SK-N-SH treated with all-trans-retinoic acid at 6 μM for 48 hours (cell line): ENCODE results near the gene CLINT1.
A peak's percentile ranks its signal among the peaks of the same experiment; 100 is the strongest.

Source experiments
- ATAC-seq: fragments of 200-7000 bp; cut with Tn5 transposase; 3 replicates; pipeline ENCODE4 v1.9.1; 2020; ENCODE audit warnings: mild to moderate bottlenecking, moderate library complexity
- ARNTL ChIP-seq: fragments of 450-650 bp; formaldehyde crosslinking; IDR thresholded peaks from 2 replicates; pipeline ENCODE4 v1.5.0; 2020; ENCODE audit warnings: low read depth, mild to moderate bottlenecking, moderate library complexity, borderline replicate concordance
- CSDC2 ChIP-seq: fragments of 250-450 bp; sonication (Bioruptor Pico); IDR thresholded peaks from 2 replicates; pipeline ENCODE4 v1.5.0; 2020; ENCODE audit warnings: mild to moderate bottlenecking, moderate library complexity
- ESRRG ChIP-seq: fragments of 250-450 bp; sonication (Bioruptor Pico); IDR thresholded peaks from 2 replicates; pipeline ENCODE4 v1.6.1; 2021; ENCODE audit warnings: mild to moderate bottlenecking
- GLIS3 ChIP-seq: fragments of 250-450 bp; sonication (Bioruptor Pico); IDR thresholded peaks from 2 replicates; pipeline ENCODE4 v1.5.0; 2020; ENCODE audit warnings: mild to moderate bottlenecking, moderate library complexity
- ISL1 ChIP-seq: fragments of 250-450 bp; sonication (Bioruptor Pico); IDR thresholded peaks from 2 replicates; pipeline ENCODE4 v2.1.2; 2022; ENCODE audit warnings: mild to moderate bottlenecking, moderate library complexity
- OSR1 ChIP-seq: fragments of 250-450 bp; sonication (Bioruptor Pico); IDR thresholded peaks from 2 replicates; pipeline ENCODE4 v1.8.0; 2022; ENCODE audit warnings: moderate library complexity, mild to moderate bottlenecking, inconsistent platforms
- PATZ1 ChIP-seq: fragments of 250-450 bp; sonication (Bioruptor Pico); IDR thresholded peaks from 2 replicates; pipeline ENCODE4 v1.8.0; 2020; ENCODE audit warnings: mild to moderate bottlenecking, moderate library complexity, borderline replicate concordance
- PPARA ChIP-seq: fragments of 250-450 bp; sonication (Bioruptor Pico); IDR thresholded peaks from 2 replicates; pipeline ENCODE4 v1.5.0; 2020; ENCODE audit warnings: mild to moderate bottlenecking, borderline replicate concordance
- RARB ChIP-seq: fragments of 250-450 bp; sonication (Bioruptor Pico); IDR thresholded peaks from 2 replicates; pipeline ENCODE4 v1.8.0; 2021; ENCODE audit warnings: mild to moderate bottlenecking, moderate library complexity
- SNAI2 ChIP-seq: fragments of 250-450 bp; sonication (Bioruptor Pico); IDR thresholded peaks from 2 replicates; pipeline ENCODE4 v1.5.0; 2020; ENCODE audit warnings: mild to moderate bottlenecking, moderate library complexity
- TCF4 ChIP-seq: fragments of 250-450 bp; sonication (Bioruptor Pico); IDR thresholded peaks from 2 replicates; pipeline ENCODE4 v1.8.0; 2021; ENCODE audit warnings: mild to moderate bottlenecking, moderate library complexity, borderline replicate concordance
- TOX ChIP-seq: fragments of 250-450 bp; sonication (Bioruptor Pico); IDR thresholded peaks from 2 replicates; pipeline ENCODE4 v1.8.0; 2021; ENCODE audit warnings: mild to moderate bottlenecking, moderate library complexity, borderline replicate concordance
- TSHZ2 ChIP-seq: fragments of 250-450 bp; sonication (Bioruptor Pico); IDR thresholded peaks from 2 replicates; pipeline ENCODE4 v1.5.0; 2020; ENCODE audit warnings: mild to moderate bottlenecking, moderate library complexity
- ZFP3 ChIP-seq: fragments of 250-450 bp; sonication (Bioruptor Pico); IDR thresholded peaks from 2 replicates; pipeline ENCODE4 v1.5.0; 2020; ENCODE audit warnings: mild to moderate bottlenecking, moderate library complexity
- ZNF565 ChIP-seq: fragments of 450-650 bp; formaldehyde crosslinking; conservative IDR thresholded peaks from 2 replicates; pipeline ENCODE4 v1.5.0; 2020; ENCODE audit warnings: low read depth, mild to moderate bottlenecking, moderate library complexity
- ZNF70 ChIP-seq: fragments of 450-650 bp; formaldehyde crosslinking; IDR thresholded peaks from 2 replicates; pipeline ENCODE4 v1.5.0; 2020; ENCODE audit warnings: mild to moderate bottlenecking, moderate library complexity
- ZNF8 ChIP-seq: fragments of 450-650 bp; formaldehyde crosslinking; IDR thresholded peaks from 2 replicates; pipeline ENCODE4 v1.5.0; 2020; ENCODE audit warnings: mild to moderate bottlenecking, moderate library complexity
- TF ChIP-seq, protein P1 (sequence below): fragments of 250-450 bp; sonication (Bioruptor Pico); IDR thresholded peaks from 2 replicates; pipeline ENCODE4 v1.8.0; 2021; ENCODE audit warnings: low read depth, mild to moderate bottlenecking, moderate library complexity, borderline replicate concordance
- TF ChIP-seq, protein P2 (sequence below): fragments of 250-450 bp; sonication (Bioruptor Pico); IDR thresholded peaks from 2 replicates; pipeline ENCODE4 v1.5.1; 2021; ENCODE audit warnings: mild to moderate bottlenecking, moderate library complexity

Gene CLINT1

DNA sequence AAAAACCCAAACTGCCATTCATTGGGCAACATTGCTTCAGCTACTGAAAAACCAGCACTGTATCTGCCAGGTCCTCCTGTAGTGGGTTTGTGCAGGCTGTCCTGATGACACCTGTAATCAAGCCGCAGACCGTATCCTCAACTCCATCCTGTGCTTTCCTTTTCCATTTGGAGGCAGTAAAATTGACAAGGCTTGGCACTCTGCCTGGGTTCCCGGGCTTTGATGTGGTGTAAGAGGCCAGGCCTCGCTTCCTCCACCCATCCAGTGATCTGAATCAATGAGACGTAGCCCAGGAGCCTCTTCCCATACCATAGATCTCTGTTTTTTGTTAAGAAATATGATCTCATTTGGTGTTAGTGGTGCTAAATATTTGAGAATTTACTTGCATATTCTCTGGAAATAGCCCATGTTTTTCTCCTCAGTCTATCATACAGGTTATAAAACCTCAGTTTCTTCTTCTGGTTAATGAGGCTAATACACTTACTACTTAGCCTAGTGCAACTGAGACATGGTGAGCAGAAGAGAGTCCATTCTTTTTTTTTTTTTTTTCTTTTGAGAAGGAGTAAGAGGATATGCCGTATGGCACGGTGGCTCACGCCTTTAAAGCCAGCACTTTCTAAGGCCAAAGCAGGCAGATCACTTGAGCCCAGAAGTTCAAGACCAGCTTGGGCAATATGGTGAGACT, 80.7 kb downstream of the CLINT1 start:
- no peak for TF ChIP-seq ZNF8 (CRISPR knock-in tag)
- TF ChIP-seq TCF4 (CRISPR knock-in tag): peak; percentile 13; the same call in 1 of the 2 replicates
- TF ChIP-seq TOX (CRISPR knock-in tag): peak; percentile 35; the same call in 1 of the 2 replicates

DNA sequence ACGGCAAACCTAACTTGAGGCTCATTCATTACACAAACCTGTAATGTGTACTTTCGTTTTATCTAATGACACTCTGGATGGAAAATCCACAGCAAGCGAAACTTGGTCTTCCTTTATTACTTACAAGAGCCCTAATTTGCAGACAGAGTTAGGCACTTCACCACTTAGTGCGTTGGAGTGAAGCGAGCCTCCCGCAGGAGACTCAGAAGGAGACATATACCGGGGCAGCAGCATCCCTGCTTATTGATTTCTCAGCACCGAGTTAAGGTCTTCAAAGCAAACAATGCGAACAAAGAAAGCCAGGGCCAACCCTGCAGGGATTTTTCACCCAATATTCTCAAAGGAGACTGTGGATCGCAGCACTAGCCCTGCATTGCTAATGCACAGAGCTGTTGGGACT, 86.8 kb downstream of the CLINT1 start:
- no peak for ATAC-seq

More for the DNA sequence above, 80.7 kb downstream of the CLINT1 start:
- peak; percentile 95 for ATAC-seq

DNA sequence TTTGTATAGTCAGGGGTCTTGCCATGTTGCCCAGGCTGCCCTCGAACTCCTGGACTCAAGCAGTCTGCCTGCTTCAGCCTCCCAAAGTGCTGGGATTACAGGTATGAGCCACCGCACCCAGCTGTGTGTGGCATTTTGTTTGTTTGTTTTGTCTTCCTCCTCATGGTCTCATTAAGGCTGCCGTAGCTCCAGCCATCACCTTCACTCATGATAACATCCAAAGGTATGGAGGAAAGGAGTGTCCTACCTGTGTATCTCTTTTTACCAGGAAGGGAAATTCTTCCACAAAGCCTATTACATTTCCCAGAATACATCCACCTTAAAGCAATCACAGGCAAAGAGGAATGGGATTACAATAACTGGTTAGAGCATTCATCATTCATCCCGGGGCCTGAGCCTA, 88.3 kb downstream of the CLINT1 start:
- ATAC-seq: no peak
- TF ChIP-seq PATZ1 (CRISPR knock-in tag) (no peak), SNAI2 (CRISPR knock-in tag) (no peak), TOX (CRISPR knock-in tag) (no peak), ISL1 (CRISPR knock-in tag) (no peak), ZNF8 (CRISPR knock-in tag) (no peak), PPARA (CRISPR knock-in tag) (no peak), TSHZ2 (CRISPR knock-in tag) (no peak), ESRRG (no peak), ZFP3 (CRISPR knock-in tag) (no peak), ZNF70 (no peak), GLIS3 (CRISPR knock-in tag) (no peak), CSDC2 (CRISPR knock-in tag) (no peak), OSR1 (CRISPR knock-in tag) (no peak), ZNF565 (CRISPR knock-in tag) (no peak)
- TF ChIP-seq, protein P1, sequence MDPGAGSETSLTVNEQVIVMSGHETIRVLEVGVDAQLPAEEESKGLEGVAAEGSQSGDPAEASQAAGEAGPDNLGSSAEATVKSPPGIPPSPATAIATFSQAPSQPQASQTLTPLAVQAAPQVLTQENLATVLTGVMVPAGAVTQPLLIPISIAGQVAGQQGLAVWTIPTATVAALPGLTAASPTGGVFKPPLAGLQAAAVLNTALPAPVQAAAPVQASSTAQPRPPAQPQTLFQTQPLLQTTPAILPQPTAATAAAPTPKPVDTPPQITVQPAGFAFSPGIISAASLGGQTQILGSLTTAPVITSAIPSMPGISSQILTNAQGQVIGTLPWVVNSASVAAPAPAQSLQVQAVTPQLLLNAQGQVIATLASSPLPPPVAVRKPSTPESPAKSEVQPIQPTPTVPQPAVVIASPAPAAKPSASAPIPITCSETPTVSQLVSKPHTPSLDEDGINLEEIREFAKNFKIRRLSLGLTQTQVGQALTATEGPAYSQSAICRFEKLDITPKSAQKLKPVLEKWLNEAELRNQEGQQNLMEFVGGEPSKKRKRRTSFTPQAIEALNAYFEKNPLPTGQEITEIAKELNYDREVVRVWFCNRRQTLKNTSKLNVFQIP (CRISPR knock-in tag): no peak
- TF ChIP-seq, protein P2, sequence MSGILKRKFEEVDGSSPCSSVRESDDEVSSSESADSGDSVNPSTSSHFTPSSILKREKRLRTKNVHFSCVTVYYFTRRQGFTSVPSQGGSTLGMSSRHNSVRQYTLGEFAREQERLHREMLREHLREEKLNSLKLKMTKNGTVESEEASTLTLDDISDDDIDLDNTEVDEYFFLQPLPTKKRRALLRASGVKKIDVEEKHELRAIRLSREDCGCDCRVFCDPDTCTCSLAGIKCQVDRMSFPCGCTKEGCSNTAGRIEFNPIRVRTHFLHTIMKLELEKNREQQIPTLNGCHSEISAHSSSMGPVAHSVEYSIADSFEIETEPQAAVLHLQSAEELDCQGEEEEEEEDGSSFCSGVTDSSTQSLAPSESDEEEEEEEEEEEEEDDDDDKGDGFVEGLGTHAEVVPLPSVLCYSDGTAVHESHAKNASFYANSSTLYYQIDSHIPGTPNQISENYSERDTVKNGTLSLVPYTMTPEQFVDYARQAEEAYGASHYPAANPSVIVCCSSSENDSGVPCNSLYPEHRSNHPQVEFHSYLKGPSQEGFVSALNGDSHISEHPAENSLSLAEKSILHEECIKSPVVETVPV: no peak

More for the DNA sequence above, 86.8 kb downstream of the CLINT1 start:
- no peak for TF ChIP-seq RARB (CRISPR knock-in tag)
- no peak for TF ChIP-seq CSDC2 (CRISPR knock-in tag)
- no peak for TF ChIP-seq TOX (CRISPR knock-in tag)
- no peak for TF ChIP-seq ZNF8 (CRISPR knock-in tag)
- no peak for TF ChIP-seq ZFP3 (CRISPR knock-in tag)
- TF ChIP-seq PATZ1 (CRISPR knock-in tag): no peak
- no peak for TF ChIP-seq TCF4 (CRISPR knock-in tag)
- TF ChIP-seq, protein P1 (CRISPR knock-in tag): no peak
- TF ChIP-seq ARNTL (CRISPR knock-in tag): no peak
